Stimulated activated CD4-positive, alpha-beta T cell treated with anti-CD3 and anti-CD28 coated beads, Interleukin-1b, Interleukin-23, amount 100 ng/mL, for 24 hours (primary cell): Measurements from ENCODE around the gene HOXD8.

Experiments
- DNase-seq, 4 experiments: peaks; one replicate each; pipeline ENCODE4 v3.0.0-alpha.2; 2020; ENCODE audit warnings: low read depth in 4 of 4, low spot score in 1 of 4

The HOXD8 gene

GRCh38 chr2:176128982-176129796 lies at the start of gene HOXD8:
Gene HOXD8, plus strand, starts transcription at chr2:176129705. Its CDS starts 662 bp downstream, at chr2:176130367.
- DNase-seq: no peak

GRCh38 chr2:176079831-176080539 lies 49.5 kb upstream of the HOXD8 start:
- DNase-seq: no peak

DNA sequence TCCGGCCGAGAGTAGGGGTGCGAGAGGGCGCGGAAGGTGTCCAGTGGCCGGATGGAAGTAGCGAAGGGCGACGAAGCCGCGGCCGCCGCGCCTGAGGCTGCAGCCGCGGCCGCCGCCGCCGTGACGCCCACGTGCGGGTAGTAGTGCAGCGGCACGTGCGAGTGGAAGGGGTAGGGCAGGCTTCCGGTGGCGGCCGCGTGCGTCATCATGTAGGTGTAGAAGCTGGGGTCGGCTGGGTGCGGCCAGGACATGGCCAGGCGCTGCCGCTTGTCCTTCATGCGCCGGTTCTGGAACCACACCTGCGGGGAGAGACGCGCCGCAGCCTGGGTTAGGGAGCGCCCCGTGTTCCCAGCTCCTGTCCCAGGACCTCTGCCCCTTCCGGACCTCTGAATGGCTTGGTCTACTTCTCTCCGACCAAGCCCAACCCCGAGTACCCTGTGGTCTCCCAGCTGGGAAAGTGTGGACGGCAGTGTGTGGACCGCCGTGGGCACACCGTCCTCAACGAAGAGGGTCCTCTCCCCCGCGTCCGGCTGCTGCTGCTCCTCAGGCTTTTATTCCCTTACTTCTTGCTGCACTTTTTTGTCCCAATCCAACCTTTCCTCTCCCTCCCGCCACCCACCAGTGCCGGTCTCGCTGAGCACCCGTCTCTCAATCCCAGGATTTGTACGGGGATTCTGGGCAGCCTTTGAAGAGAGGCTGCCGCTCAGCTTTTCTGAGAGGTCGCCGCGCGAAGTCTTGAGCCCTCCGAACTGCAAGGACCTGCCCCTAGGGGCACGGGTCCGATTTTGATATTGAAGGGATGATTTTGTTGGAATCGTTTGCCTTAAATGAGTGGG lies 48.7 kb upstream of the HOXD8 start:
- DNase-seq: no peak

- no peak for DNase-seq
Observed at GRCh38 chr2:176081376-176081836, 48.1 kb upstream of the HOXD8 start.

DNA sequence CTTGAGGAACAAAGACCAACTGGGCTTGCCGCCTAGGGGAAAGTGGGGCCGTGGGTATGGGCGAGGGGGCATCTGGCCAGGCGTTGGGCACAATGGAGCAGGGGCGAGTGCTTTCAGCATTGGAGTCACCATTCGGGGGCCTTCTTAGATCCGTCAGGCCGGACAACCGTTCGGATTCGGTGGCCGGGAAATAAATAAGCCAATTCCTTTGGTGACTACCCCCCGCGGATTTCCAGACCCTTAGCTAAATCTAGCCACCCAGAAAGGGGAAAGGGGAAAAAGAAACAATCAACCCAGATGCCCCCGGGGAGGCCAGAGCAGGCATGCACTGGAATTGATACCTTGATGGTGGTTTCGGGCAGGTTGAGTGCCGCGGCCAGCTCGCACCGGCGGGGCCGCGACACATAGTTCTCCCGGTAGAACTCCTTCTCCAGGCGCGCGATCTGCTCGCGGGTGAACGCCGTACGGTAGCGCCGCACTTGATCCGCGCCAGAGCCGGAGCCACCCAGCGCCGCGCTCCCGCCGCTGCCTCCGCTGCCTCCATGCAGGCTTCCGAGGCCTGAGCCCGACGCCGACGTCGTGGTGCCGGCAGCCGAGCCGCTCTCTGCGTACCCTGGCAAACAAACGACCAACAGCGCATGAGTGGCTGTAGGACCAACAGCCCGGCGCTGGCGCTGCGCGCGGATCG lies 47.5 kb upstream of the HOXD8 start:
- DNase-seq: no peak

DNA sequence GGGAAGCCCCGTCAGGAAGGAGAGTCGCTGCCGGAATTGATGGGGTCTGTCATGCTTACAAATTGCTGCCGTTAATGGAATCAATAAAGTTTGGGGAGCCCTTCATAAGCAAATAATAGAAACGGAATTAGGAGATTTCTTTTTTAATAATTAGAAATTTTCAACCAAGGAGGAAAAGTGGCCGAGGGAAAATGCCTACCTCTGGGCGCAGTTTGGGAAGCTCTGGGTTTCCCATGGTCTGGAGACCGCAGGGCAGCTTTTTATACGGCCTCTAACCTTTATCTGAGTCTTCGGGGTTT lies 47.0 kb upstream of the HOXD8 start:
- DNase-seq: no peak

- no peak for DNase-seq
Observed at GRCh38 chr2:176082824-176083751, 46.4 kb upstream of the HOXD8 start.

GRCh38 chr2:176083796-176084261 lies 45.7 kb upstream of the HOXD8 start, which contains the start of gene EVX2:
Gene EVX2, minus strand, starts transcription at chr2:176083962. Its CDS starts 186 bp downstream, at chr2:176083776.
- DNase-seq: no peak

- DNase-seq: no peak
Observed at GRCh38 chr2:176084611-176085119, 44.8 kb upstream of the HOXD8 start.

DNA sequence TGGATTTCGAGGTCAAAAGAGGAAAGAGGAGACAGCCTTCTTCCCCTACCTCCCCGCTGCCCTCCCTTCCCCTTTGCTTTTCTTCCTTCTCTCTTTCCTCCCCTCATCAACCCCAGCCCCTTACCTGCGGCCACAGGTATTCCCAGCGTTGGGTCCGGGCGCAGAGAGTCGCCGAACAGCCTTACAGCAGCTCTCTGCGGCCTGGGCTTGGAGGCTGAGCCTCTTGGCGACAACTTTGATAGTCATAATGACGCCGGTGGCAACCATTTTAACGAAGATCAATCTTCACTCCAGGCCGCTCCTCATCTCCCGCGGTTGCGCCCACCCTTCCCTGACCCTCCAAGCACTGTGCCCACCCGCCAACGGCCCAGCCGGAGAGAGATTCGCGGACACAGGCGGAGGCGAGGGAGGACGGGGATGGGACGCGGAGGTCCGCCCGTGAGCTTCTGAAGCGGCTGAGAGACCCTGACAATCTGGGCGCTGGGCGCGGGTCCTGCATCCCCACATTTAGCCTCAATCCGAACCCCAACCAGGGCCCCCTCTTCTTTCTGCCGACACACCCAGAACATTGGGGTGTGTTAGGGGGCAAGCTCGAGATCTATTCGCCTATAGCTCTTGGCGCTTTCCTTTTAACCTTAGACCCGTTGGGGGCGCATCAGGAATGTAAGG lies 44.3 kb upstream of the HOXD8 start:
- no peak for DNase-seq

DNA sequence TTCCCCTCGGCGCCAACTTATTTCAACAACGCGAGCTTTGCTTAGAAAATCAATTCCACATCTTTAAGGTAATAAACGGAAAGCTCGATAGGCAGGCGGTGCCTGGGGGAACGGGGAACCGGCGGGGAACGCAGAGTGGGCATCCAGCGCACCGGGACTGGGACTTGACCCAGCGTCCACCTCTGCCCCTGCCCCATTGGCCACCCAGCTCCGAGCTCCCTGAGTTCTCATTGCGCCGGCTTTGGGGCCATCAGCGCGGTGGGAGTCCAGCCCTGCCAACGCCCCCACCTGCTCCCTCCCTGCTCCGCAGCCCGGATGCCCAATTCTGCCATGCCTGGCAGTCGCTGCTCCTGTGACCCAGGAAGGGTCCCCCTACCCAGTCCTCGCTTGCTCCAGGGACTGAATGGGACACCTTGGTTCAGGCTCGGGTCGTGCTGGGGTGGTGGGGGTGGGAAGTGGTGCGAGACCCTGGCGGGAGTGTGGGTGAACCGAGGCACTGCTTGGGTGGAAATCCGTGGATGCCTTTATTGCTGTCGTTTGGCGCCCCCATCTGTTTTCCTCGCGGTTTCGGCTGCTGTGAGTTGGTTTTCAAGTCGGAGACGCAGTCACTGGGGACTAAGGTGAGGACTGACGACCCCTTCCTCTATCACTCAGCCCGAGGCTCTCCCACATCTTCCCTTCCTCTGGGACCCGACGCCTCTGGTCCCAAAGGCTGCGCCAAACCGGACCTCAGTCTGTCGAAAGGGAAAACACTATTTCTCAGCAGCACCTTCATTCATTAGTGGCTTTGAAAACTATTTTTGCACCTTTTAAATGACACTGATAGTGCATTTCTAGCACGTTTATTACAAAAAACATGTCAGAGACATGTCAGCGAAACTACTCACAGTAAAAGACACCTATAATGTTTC lies 43.4 kb upstream of the HOXD8 start:
- DNase-seq: no peak

DNA sequence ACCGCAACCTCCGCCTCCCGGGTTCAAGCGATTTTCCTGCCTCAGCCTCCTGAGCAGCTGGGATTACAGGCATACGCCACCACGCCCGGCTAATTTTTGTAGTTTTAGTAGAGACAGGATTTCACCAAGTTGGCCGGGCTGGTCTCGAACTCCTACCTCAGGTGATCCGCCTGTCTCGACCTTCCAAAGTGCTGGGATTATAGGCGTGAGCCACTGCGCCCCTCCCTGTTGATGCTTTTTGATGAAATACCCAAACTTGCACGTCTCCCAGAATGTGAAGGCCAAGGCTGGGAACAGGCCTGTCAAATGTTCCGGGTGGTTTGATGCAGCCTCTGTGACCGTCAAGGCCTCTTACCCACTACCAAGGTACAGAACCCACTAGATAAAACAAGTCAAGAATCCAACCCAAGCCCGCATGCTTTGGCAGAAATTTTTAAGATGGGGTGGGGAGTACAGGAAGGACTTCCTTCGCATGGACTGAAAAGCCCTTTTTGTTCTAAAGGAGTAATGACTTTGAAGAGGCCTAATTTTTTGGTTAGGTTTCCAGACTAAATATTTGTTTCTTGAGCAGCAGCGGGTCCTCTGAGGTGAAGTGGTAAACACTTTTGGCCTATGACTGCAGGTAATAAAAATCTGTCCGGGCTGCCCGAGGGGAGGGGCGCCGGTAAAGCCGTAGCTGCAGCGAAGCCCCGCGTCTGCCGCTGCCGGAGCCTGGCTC lies 42.0 kb upstream of the HOXD8 start:
- DNase-seq: no peak

- DNase-seq: no peak
Observed at GRCh38 chr2:176088048-176088936, 41.2 kb upstream of the HOXD8 start.

- no peak for DNase-seq
Observed at GRCh38 chr2:176088937-176089842, 40.3 kb upstream of the HOXD8 start.

DNA sequence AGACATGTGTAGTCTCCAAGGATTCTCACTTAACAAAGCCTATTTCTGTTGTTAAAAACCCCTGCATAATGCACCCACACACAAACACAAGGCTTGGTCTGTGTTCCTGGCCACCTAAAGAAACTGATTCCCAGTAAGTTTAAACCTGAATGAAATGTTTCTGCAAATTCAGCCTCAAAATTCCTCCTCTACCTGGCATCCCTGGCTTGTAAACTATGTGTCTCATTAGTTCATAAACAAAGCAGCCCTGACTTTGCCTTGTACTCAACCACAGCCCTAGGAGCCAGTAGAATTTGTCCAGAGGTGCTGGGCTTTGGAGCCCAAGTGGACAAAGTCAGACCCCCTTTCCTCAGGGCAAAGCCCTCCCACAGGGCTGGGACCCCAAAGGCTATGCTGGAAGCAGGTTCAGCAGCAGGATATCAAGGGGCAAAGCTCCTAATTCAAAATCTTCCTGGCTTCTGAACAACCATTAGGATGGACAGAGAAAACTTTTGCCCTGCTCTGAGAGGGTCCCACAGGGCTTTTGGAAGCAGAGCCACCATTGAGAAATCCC lies 39.6 kb upstream of the HOXD8 start:
- no peak for DNase-seq
